Progenitor cell of endocrine pancreas (in vitro differentiated cells): ENCODE data around the gene ZBED1. TPM values are rescaled to one million over a fixed set of nuclear protein-coding genes. Genes with fewer than 3 reads are reported as not detected.
"Not testable (repeated sequence)": the region's sequence is repeated elsewhere in the genome, so short reads cannot be mapped to it uniquely, and the experiment has no call there.

ENCODE experiments used
- DNase-seq: peaks from one replicate; pipeline ENCODE4 v3.0.0; 2021; ENCODE audit warnings: low spot score; ENCODE audit not compliant: unreplicated experiment
- H3K27ac Mint-ChIP-seq: 2 replicates; pipeline ENCODE4 v1.8.0; 2021; ENCODE audit warnings: mild to moderate bottlenecking, moderate library complexity, mixed read lengths
- H3K27me3 Mint-ChIP-seq: 2 replicates; pipeline ENCODE4 v1.8.0; 2021; ENCODE audit warnings: mixed read lengths
- H3K36me3 Mint-ChIP-seq: 2 replicates; pipeline ENCODE4 v1.8.0; 2022; ENCODE audit warnings: mixed read lengths; ENCODE audit not compliant: insufficient read depth
- H3K4me1 Mint-ChIP-seq: 2 replicates; pipeline ENCODE4 v1.8.0; 2021; ENCODE audit warnings: low read depth, mixed read lengths
- H3K4me3 Mint-ChIP-seq: 2 replicates; pipeline ENCODE4 v1.8.0; 2021; ENCODE audit warnings: low read depth, mild to moderate bottlenecking, moderate library complexity, mixed read lengths
- H3K9me3 Mint-ChIP-seq: 2 replicates; pipeline ENCODE4 v1.8.0; 2021; ENCODE audit warnings: low read depth, mixed read lengths
- total RNA-seq: library from RNA; stranded (reverse); gene quantifications from 2 replicates; pipeline ENCODE4 v1.2.1, GENCODE V29; 2021
- TF ChIP-seq, protein P1 (sequence below): fragments of 200-600 bp; sonication (generic); IDR thresholded peaks from one replicate; pipeline ENCODE4 v1.5.0; 2021; ENCODE audit warnings: antibody characterized with exemption, mild to moderate bottlenecking; ENCODE audit not compliant: unreplicated experiment

The ZBED1 gene
- total RNA-seq, 1 donor from 2014 or later = 59.6 TPM

DNA sequence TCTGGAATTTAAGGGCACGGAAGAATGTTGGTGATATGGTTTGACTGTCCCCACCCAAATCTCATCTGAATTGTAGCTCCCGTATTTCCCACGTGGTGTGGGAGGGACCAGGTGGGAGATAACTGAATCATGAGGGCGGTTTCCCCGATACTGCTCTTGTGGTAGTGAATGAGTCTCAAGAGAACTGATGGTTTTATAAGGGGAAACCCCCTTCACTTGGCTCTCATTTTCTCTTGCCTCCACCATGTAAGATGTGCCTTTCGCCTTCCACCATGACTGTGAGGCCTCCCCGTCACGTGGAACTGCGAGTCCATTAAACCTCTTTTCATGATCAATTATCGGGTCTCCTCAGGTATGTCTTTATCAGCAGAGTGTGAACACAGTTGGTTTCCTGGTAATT is 25.6 kb upstream of the ZBED1 start:
- H3K27me3 Mint-ChIP-seq = peaks cover 3% of the 10 kb centered on the region
- peaks cover 12% of the 10 kb centered on the region for H3K9me3 Mint-ChIP-seq
- TF ChIP-seq, protein P1, sequence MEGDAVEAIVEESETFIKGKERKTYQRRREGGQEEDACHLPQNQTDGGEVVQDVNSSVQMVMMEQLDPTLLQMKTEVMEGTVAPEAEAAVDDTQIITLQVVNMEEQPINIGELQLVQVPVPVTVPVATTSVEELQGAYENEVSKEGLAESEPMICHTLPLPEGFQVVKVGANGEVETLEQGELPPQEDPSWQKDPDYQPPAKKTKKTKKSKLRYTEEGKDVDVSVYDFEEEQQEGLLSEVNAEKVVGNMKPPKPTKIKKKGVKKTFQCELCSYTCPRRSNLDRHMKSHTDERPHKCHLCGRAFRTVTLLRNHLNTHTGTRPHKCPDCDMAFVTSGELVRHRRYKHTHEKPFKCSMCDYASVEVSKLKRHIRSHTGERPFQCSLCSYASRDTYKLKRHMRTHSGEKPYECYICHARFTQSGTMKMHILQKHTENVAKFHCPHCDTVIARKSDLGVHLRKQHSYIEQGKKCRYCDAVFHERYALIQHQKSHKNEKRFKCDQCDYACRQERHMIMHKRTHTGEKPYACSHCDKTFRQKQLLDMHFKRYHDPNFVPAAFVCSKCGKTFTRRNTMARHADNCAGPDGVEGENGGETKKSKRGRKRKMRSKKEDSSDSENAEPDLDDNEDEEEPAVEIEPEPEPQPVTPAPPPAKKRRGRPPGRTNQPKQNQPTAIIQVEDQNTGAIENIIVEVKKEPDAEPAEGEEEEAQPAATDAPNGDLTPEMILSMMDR = no peak
- no peaks in the 10 kb centered on the region for H3K4me1 Mint-ChIP-seq
- DNase-seq = no peak
- no peak overlapping the region for H3K27ac Mint-ChIP-seq
- no peak overlapping the region for H3K4me3 Mint-ChIP-seq
- no peaks in the 10 kb centered on the region for H3K36me3 Mint-ChIP-seq

DNA sequence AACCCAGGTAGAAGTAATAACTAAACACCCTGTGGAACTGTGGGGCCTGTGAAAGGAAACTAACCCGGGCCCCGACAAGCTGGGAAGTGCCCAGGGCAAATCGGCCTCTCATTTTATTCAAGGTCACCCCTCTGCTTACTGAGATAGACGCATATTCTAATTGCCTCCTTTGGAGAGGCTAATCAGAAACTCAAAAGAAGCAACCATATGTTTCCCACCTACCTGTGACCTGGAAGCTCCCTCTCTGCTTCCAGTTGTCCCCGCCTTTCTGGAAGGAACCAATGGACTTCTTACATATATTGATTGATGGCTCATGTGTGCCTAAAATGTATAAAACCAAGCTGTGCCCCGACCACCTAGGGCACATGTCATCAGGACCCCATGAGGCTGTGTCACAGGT is 23.1 kb upstream of the ZBED1 start:
- Mint-ChIP-seq H3K27ac (no peak overlapping the region), H3K4me3 (no peak overlapping the region), H3K4me1 (no peaks in the 10 kb centered on the region), H3K36me3 (no peaks in the 10 kb centered on the region), H3K27me3 (peaks cover 4% of the 10 kb centered on the region), H3K9me3 (peaks cover 12% of the 10 kb centered on the region)
- no peak for DNase-seq
- TF ChIP-seq, protein P1 = no peak

DNA sequence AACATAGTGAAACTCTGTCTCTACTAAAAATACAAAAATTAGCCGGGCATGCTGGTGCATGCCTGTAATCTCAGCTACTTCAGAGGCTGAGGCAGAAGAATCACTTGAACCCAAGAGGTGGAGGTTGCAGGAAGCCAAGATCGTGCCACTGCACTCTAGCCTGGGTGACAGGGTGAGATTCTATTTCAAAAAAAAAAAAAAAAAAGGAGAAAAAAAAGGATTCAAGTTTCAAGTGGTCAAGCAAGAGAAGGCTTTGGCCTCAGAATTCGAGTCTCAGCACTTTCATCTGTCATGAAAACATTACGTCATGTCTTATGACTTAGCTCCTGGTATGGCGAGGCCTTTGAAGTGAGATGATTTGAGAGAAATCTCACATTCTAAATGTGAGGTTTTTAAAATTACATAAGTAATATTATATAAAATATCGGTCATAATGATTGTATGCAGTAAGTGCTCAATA is 21.2 kb upstream of the ZBED1 start:
- peaks cover 7% of the 10 kb centered on the region for H3K9me3 Mint-ChIP-seq
- no peak overlapping the region for H3K27ac Mint-ChIP-seq
- TF ChIP-seq, protein P1 = no peak
- no peak overlapping the region for H3K4me3 Mint-ChIP-seq
- H3K36me3 Mint-ChIP-seq = no peaks in the 10 kb centered on the region
- no peak for DNase-seq
- H3K4me1 Mint-ChIP-seq = no peaks in the 10 kb centered on the region
- peaks cover 4% of the 10 kb centered on the region for H3K27me3 Mint-ChIP-seq

DNA sequence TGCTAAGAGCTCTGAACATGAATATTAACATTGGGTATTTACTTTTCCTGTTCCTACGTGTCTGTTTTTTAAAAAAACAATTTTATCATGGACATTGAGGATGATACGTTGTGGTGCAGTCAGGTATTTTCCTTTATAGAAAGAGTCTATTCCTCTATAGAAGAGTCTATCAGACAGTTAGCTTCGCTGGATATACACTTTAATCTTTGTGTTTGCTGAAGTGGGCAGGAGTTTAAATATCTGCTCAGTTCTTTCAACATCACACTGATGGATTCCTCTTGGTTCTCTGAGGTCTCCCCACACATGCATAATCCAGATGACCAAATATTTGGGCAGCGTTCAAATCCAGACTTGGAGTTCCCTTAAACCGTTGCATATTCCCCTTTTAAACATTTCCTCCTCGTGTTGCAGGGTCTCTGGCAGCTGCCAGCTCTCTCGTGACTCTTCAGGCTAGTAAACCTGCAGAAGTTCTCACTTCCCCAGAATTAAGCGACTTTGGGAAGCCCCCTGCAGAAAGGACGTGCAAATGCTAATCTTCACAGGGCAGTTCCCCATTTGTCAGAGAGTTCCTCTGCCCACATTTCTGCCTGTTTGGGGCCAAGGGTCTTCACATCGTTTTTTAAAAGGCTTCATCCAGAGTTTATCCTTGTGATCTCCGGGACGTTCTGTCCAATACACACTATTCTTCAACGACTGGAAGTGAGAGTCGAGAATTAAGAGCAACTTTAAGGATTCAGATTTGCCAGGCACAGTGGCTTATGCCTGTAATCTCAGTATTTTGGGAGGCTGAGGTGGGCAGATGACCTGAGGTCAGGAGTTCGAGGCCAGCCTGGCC is 20.5 kb upstream of the ZBED1 start:
- no peak overlapping the region for H3K4me3 Mint-ChIP-seq
- H3K27ac Mint-ChIP-seq = no peak overlapping the region
- peaks cover 1% of the 10 kb centered on the region for H3K9me3 Mint-ChIP-seq
- H3K36me3 Mint-ChIP-seq = no peaks in the 10 kb centered on the region
- peaks cover 4% of the 10 kb centered on the region for H3K27me3 Mint-ChIP-seq
- TF ChIP-seq, protein P1 = no peak
- H3K4me1 Mint-ChIP-seq = no peaks in the 10 kb centered on the region
- no peak for DNase-seq

DNA sequence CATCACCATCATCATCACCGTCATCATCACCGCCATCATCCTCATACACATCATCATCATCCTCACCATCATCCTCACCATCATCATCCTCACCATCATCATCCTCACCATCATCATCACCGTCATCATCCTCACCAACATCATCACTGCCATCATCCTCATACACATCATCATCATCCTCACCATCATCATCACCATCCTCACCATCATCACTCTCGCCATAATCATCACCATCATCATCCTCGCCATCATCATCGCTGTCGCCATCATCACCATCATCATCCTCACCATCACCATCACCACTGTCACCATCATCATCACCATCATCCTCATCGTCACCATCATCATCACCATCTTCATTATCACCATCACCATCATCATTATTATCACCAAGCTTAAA is 19.8 kb upstream of the ZBED1 start:
- H3K9me3 Mint-ChIP-seq = no peaks in the 10 kb centered on the region
- H3K36me3 Mint-ChIP-seq = no peaks in the 10 kb centered on the region
- H3K27ac Mint-ChIP-seq = no peak overlapping the region
- TF ChIP-seq, protein P1 = no peak
- no peaks in the 10 kb centered on the region for H3K4me1 Mint-ChIP-seq
- no peak for DNase-seq
- no peak overlapping the region for H3K4me3 Mint-ChIP-seq
- peaks cover 4% of the 10 kb centered on the region for H3K27me3 Mint-ChIP-seq

DNA sequence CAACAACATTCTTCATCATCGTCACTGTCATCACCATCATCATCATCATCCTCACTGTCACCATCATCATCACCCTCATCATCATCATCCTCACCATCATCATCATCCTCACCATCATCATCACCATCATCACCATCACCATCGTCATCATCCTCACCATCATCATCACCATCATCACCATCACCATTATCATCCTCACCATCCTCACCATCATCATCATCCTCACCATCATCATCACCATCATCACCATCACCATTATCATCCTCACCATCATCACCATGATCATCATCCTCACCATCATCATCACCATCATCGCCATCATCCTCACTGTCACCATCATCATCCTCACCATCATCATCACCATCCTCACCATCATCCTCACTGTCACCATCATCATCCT is 18.9 kb upstream of the ZBED1 start:
- H3K4me1 Mint-ChIP-seq, H3K36me3 Mint-ChIP-seq, H3K27me3 Mint-ChIP-seq, DNase-seq, H3K9me3 Mint-ChIP-seq, H3K4me3 Mint-ChIP-seq, H3K27ac Mint-ChIP-seq: not testable (repeated sequence)
